AG04449 (cell line): ENCODE results near the gene PRSS21.

Experiments used
- CTCF ChIA-PET: fragments of 350-600 bp; formaldehyde crosslinking; extraction: SDS; loops from one replicate; lab custom pipeline; 2021; ENCODE audit warnings: antibody characterized with exemption; lab: Yijun Ruan, JAX
- POLR2A ChIA-PET: fragments of 400-600, 350-600 bp; formaldehyde crosslinking; extraction: SDS; loops from one replicate; lab custom pipeline; 2020; ENCODE audit warnings: antibody characterized with exemption, inconsistent platforms; lab: Yijun Ruan, JAX
- DNase-seq: peaks from one replicate; pipeline ENCODE4 v3.0.0-alpha.2; 2010; ENCODE audit warnings: low read depth, low spot score
- H3K4me3 ChIP-seq: 2 replicates; pipeline ENCODE4 v1.5.1; 2011; ENCODE audit warnings: low read depth, mild to moderate bottlenecking, control low read depth, low read length
- CTCF ChIP-seq: IDR thresholded peaks from one replicate; pipeline ENCODE4 v1.5.1; 2011; ENCODE audit warnings: mild to moderate bottlenecking, moderate library complexity, low read length, control low read depth, inconsistent platforms; ENCODE audit not compliant: insufficient read depth; ENCODE audit errors: missing control alignments

Gene PRSS21

GRCh38 chr16:2818272-2818876, 1.3 kb downstream of the PRSS21 start:
- DNase-seq, result no peak
- H3K4me3 ChIP-seq, result no peak overlapping the region
- TF ChIP-seq CTCF, result no peak
- ChIA-PET CTCF (interaction anchor here (1.2 kb wide), 1 partner anchor 22 kb away, joined by 3 read pairs; no protein-coding TSS in a partner anchor), POLR2A (no interaction called here)

- POLR2A ChIA-PET, result no interaction called here
- CTCF ChIA-PET, result interaction anchor here (0.6 to 1.2 kb wide), 2 partner anchors 21 to 100 kb away, joined by 3 read pairs; no protein-coding TSS in a partner anchor
- no peak for DNase-seq
- no peak overlapping the region for H3K4me3 ChIP-seq
- TF ChIP-seq CTCF, result no peak
Observed at GRCh38 chr16:2819179-2819938, 2.3 kb downstream of the PRSS21 start.

- no peak overlapping the region for H3K4me3 ChIP-seq
- POLR2A ChIA-PET, result no interaction called here
- CTCF ChIA-PET, result interaction anchor here (1.1 kb wide), 1 partner anchor 48 kb away, joined by 3 read pairs; no protein-coding TSS in a partner anchor
- no peak for TF ChIP-seq CTCF
- DNase-seq, result no peak
Observed at GRCh38 chr16:2819939-2820835, 3.1 kb downstream of the PRSS21 start.

- no peak for TF ChIP-seq CTCF
- DNase-seq, result no peak
- H3K4me3 ChIP-seq, result no peak overlapping the region
- ChIA-PET POLR2A (no interaction called here), CTCF (interaction anchor here (1.1 to 3.0 kb wide), 4 partner anchors 18 to 48 kb away, joined by 3 to 8 read pairs (median 6); no protein-coding TSS in a partner anchor)
Observed at GRCh38 chr16:2820836-2821486, 3.9 kb downstream of the PRSS21 start.

- no peak for DNase-seq
- no peak for TF ChIP-seq CTCF
- CTCF ChIA-PET, result interaction anchor here (0.9 to 3.0 kb wide), 7 partner anchors 10 to 100 kb away, joined by 3 to 9 read pairs (median 4); no protein-coding TSS in a partner anchor
- no peak overlapping the region for H3K4me3 ChIP-seq
- POLR2A ChIA-PET, result no interaction called here
Observed at GRCh38 chr16:2821487-2822157, 4.6 kb downstream of the PRSS21 start.
